Tibial nerve (tissue), 3 donors: ENCODE results near the gene PON3.

Experiments used
- POLR2A ChIP-seq, 2 donors: fragments of 450-650 bp; IDR thresholded peaks; one replicate each; pipeline ENCODE4 v1.6.1; 2017; ENCODE audit warnings: antibody characterized with exemption in 2 of 2, mild to moderate bottlenecking in 2 of 2, moderate library complexity in 2 of 2
- TF ChIP-seq, protein P1 (sequence below), 5 experiments: fragments of 200-600 bp in 3 of 5; fragments of 450-650 bp in 2 of 5; sonication (generic) in 3 of 5; IDR thresholded peaks; one replicate each; pipeline ENCODE4 v1.5.1; 2016 to 2019; ENCODE audit warnings: antibody characterized with exemption in 5 of 5, mild to moderate bottlenecking in 3 of 5, moderate library complexity in 2 of 5

DNA sequence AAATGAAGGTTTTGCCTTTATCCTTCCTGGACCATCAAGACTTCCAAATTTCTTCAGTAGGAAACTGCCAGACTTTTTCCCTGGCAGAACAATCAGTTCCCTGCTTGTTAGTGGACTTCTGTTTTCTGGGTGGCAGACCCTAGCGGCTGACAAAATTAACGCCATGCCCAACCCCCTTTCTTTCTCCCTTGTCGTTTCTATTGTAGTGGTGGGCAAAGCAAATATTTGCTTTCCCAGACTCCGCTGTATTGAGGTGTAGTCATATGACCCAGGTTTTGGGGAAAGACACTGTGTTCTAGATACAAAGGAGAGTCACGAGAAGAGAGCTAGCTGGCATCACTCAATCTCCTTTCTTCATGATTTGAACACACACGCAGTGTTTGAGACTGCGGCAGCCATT, 31.0 kb upstream of the PON3 start:
- TF ChIP-seq, protein P1, sequence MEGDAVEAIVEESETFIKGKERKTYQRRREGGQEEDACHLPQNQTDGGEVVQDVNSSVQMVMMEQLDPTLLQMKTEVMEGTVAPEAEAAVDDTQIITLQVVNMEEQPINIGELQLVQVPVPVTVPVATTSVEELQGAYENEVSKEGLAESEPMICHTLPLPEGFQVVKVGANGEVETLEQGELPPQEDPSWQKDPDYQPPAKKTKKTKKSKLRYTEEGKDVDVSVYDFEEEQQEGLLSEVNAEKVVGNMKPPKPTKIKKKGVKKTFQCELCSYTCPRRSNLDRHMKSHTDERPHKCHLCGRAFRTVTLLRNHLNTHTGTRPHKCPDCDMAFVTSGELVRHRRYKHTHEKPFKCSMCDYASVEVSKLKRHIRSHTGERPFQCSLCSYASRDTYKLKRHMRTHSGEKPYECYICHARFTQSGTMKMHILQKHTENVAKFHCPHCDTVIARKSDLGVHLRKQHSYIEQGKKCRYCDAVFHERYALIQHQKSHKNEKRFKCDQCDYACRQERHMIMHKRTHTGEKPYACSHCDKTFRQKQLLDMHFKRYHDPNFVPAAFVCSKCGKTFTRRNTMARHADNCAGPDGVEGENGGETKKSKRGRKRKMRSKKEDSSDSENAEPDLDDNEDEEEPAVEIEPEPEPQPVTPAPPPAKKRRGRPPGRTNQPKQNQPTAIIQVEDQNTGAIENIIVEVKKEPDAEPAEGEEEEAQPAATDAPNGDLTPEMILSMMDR (IDR thresholded peaks at IDR 0.05): no peak
- no peak for TF ChIP-seq POLR2A (IDR thresholded peaks at IDR 0.05)
